HUDEP-2 (cell line): ENCODE measurements around the gene RILPL2.
A peak's percentile ranks its signal among the peaks of the same experiment; 100 is the strongest.
"Not testable (repeated sequence)": the region's sequence is repeated elsewhere in the genome, so short reads cannot be mapped to it uniquely, and the experiment has no call there.

Source experiments
- DNase-seq, 76 experiments: peaks; one replicate each; lab custom pipeline; 2025; ENCODE audit not compliant: unreplicated experiment in 76 of 76; lab: John Stamatoyannopoulos, UW

RILPL2 gene

DNA sequence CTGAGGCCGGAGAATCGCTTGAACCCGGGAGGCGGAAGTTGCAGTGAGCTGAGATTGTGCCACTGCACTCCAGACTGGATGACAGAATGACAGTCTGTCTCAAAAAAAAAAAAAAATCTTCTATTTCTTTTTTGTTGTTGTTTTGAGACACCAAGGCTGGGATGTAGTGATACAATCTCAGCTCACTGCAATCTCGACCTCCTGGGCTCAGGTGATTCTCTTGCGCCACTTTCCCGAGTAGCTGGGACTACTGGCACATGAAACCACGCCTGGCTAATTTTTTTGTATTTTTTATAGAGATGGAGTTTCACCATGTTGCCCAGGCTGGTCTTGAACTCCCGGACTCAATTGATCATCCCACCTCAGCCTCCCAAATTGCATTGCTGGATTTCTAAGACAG lies 14.2 kb upstream of the RILPL2 start:
- no peak for DNase-seq

DNA sequence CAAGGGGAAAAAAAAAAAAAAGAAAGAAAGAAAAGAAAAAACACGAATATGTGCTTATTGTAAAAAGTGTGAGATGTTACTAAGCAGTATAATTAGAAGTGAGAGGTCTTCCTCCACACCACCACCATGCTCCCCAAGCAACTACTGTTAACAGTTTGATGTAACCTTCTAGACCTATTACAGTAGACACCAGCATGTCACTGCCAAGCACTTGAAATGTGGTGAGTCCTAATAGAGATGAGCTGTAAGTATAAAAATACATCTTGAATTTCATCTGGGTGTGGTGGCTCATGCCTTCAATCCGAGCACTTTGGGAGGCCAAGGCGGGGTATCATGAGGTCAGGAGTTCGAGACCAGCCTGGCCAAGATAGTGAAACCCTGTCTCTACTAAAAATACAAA lies 13.4 kb upstream of the RILPL2 start:
- DNase-seq, result no peak

DNA sequence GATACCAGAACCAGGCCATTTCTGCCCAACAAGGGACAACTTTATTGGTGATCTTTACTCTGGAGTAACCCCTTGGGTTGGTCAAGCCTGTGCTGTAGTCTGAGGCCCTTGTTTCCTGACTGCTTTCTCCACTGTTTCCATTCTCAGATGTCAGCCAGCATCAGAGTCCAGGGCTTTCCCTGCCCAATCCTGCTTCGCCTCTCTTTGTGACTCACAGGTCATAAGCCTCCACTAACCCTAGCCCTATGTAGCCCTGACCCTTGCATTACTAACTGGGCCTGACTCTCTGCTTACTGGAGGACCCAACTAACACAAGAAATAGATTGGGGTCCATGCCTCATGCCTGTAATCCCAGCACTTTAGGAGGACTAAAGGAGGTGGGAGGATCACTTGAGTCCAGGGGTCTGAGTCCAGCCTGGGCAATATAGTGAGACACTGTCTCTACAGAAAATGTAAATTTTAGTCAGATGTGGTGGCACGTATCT lies 12.8 kb upstream of the RILPL2 start:
- no peak for DNase-seq

DNA sequence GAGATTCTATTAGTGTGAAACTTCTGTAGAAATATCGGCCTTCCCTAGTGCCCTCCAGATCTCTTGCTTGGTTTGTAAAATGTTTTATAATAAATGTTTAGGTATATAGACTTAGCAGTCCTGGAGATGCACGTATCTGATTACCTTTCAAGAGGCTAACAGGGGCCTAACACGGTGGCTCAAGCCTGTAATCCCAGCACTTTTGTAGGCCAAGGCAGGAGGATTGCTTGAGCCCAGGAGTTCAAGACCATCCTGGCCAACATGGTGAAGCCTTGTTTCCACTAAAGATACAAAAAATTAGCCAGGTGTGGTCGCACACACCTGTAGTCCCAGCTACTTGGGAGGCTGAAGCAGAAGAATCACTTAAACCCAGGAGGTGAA lies 9.8 kb upstream of the RILPL2 start:
- no peak for DNase-seq

DNA sequence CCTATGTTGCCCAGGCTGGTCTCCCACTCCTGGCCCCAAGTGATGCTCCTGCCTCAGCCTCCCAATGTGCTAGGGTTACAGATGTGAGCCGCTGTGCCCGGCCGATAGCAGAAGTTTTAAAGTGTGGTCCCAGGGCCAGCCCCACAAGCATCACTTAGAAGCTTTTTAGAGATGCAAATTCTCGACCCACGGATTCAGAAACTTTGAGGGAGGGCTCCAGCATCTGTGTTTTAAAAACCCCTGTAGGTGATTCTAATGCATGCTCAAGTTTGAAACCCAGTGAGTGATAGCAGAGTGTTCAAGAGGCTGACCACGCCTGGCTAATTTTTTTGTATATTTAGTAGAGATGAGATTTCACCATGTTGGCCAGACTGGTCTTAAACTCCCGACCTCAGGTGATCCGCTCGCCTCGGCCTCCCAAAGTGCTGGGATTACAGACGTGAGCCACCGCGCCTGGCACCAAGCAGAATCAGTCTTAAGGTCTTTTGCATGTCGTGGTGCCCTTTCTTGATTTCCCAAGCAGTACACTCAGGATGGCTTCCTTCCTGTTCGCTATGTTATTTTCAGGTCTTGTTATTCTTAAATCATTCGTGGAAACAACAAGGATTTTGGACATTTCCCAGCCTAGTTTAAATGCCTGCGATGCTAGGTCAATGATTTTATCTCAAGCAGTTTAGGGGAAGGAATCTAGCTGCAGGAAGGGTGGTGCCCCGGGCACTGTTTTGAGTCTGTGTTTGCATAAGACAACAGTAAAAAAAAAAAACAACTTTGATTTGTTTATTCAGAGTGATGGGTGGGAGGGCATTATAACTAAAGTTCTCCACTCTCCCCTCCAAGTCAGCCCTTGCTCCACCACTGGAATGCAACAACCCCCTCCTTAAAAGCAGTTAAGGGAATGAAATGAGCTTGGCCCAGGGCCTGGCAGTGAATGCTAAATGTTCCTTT lies 9.2 kb upstream of the RILPL2 start:
- DNase-seq, result no peak

DNA sequence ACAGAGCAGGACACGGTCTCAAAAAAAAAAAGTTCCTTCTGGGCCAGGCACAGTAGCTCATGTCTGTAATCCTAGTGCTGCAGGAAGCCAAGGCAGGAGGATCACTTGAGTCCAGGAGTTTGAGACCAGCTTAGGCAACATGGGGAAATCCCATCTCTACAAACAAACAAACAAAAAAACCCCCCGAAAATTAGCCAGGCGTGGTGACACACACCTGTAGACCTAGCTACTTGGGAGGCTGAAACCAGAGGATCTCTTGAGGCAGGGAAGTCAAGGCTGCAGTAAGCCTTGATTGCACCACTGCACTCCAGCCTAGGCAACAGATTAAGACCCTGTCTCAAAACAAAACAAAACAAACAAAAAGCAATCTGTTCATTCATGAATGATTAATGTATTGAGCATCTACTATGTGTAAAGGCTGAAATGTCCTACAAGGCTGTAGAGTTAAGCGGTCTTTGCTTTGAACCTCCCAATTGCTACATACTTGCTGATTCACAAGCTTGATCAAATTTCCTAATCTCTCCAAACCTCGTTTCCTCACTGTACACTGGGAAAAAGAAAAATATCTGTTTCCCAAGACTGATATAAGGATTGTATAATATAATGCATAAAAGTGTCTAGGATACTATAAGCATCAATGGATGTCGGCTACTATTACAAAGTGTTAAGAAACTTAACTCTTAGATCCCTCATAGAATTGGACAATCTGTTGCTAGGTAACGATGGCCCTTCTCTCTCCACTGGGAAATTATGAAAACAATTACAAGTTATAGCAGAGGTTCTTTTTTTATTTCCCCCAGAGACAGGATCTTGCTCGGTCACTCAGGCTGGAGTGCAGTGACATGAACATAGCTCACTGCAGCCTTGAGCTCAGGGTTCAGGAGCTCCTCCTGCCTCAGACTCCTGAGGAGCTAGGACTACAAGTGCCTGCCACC lies 7.9 kb upstream of the RILPL2 start:
- no peak for DNase-seq

DNA sequence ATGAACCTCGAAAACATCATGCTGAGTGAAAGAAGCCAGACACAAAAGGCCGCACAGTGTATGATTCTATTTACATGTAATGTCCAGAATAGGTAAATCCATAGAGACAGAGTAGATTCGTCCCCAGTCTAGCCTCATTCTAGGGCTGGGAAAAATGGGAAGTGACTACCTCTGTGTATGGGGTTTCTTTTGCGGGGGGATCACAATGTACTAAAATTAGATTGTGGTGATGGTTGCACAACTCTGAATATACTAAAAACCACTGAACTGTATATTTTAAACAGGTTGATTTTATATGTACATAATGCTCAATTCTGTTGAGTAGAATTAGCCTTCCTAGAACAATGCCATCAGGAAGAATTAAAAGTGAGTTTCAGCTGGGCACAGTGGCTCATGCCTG lies 6.3 kb upstream of the RILPL2 start:
- DNase-seq, result no peak

DNA sequence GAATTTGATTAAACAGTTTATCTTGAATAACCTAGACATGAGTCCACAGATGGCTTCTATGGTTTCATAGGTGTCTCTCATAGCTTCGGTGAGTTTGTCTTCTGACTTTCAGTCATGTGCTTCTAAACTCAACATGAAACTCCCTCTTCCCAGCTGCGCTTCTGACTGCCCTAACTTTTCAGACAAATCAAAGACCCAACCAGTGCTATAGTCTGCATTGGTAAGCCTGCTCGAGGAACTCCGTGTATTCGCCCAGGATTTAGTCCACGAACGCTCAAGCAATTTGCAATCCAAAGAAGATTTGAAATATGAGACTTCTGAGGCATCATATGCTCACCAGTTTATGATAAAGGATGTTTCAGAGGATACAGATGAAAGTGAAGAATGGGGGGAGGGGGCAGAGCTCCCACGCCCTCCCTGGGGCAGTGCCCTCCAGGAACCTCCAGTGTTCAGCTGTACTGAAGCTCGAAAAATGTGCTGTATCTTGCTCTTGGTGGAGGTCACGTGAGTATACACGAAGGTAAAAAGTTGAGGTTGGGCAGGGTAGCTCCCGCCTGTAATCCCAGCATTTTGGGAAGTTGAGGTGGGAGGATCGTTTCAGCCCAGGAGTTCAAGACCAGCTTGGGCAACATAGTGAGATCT lies 5.2 kb upstream of the RILPL2 start:
- DNase-seq, result no peak

DNA sequence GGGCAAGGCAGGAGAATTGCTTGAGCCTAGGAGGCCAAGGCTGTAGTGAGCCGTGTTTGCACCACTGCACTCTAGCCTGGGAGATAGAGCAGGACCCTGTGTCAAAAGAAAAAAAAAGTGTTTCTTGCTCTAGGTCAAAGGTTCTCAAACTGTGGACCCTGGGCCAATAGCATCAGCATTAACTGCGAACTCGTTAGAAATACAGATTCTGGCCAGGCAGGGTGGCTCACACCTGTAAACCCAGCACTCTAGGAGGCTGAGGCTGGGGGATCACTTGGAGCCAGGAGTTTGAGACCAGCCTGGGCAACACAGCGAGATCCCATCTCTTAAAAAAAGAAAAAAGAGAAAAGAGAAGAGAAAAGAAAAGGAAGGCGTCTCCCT lies 858 bp downstream of the RILPL2 start:
- no peak for DNase-seq

DNA sequence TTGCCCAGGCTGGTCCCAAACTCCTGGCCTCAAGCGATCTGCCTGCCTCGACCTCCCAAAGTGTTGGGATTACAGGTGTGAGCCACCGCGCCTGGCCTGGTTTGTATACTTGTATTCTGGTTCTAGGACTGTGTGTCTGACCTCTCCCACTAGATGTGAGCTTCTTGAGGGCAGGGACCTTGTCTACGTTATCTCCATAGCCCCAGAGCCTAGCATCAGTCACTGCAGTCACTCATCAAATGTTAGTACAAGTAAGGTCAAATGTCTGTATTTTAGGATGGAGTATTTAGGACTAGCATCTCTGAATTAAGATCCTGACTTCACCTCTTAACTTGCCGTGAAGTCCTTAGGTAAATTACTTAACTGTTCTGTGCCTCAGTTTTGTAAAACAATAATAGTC lies 2.9 kb downstream of the RILPL2 start:
- no peak for DNase-seq

DNA sequence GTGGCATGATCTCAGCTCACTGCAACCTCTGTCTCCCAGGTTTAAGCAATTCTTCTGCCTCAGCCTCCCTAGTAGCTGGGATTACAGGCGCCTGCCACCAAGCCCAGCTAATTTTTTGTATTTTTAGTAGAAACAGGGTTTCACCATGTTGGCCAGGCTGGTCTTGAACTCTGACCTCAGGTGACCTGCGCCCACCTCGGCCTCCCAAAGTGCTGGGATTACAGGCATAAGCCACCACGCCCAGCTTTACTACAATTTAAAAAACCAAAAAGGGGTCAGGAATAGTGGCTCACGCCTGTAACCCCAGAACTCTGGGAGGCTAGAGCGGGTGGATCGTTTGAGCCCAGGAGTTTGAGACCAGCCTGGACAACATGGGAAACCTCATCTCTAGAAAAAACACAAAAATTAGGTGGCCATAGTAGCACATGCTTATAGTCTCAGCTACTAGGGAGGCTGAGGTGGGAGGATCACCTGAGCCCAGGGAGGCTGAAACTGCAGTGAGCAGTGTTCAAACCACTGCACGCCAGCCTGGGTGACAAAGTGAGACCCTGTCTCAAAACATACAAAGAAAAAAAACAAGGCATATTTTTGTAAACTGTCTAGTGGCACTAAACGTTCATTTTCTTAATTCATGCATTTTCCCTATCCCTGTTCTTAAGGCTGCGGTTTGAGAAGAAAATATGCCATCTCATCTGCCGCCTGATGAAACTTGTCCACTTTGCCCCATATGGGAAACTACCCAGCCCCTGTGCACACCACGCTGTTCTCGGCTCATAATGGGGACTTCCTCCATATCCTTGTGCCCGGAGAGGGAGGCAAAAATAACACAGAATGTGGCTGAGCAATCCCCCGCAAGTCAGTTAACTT lies 4.3 kb downstream of the RILPL2 start:
- DNase-seq, result peak in 8 of 76 experiments; percentile 2 to 17 (median 8)

DNA sequence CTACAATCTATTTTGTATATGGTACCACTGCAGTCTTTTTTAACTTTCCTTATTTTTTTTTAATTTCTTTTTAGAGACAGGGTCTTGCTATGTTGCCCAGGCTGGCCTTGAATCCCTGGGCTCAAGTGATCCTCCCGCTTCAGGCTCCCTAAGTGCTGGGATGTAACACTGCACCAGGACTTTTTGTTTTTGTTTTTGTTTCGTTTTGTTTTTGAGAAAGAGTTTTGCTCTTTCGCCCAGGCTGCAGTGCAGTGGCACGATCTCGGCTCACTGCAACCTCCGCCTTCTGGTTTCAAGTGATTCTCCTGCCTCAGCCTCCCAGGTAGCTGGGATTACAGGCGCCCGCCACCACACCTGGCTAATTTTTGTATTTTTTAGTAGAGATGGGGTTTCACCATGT lies 7.4 kb downstream of the RILPL2 start:
- DNase-seq, result not testable (repeated sequence)

DNA sequence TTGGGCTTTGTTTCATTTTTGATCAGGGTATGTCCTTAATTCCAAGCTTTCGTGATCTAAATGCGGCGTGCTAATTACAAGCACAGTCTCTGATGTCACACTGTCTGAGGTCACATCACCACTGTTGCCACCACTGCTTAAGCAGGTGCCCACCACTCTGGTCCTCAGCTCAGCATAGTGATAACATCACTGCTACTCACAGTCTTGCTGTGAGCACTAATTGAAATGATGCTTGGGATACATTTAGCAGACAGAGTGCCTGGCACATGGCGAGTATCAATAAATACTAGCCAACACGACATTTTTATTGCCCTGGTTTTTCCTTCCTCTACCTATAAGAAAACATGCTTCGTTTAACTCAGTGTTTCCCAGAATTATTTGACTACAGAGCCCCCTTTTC lies 7.9 kb downstream of the RILPL2 start:
- DNase-seq, result no peak

DNA sequence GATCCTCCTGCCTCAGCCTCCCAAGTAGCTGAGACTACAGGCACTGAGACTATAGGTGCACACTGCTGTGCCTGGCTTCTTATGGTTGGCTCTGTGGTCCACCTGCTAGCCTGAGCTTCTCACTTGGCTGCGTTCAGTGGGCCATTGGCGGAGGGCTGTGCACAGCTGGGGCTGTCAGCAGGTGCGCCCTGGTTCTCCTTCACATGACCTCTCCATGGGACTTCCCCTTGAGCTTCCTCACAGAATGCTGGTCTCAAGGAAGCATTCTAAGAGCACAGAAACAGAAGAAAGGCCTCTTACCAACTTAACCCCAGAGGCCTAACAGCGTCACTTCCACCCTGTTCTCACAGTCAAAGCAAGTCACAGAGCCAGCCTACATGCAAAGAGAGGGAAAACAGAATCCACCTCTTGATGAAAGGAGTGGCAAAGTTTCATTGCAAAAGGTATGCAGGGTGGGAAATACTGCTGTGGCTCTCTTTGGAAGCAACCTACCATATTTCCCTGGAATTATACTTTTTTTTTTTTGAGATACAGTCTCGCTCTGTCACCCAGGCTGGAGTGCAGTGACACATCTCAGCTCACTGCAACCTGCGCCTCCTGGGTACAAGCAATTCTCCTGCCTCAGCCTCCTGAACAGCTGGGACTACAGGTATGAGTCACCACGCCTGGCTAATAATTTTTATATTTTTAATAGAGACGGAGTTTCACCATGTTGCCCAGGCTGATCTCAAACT lies 9.3 kb downstream of the RILPL2 start:
- no peak for DNase-seq

DNA sequence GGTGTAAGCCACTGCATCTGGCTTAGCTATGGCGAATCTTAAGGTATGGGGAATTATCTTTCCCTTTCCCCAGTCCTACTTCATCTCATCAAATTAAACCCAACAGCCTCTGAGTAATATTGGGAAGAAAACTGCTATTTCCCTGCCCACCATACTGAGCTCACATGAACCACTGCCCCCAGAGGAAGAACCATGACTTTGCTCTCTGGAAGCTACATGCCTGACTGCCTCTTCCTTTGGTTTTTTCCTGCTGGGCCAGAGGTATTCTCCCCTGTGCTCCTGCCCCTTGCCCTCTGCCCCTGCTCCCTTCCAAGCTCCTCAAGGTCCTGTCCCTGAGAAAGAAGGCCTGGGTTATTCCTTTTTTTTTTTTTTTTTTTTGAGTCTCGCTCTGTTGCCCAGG lies 15.2 kb downstream of the RILPL2 start:
- DNase-seq, result no peak

DNA sequence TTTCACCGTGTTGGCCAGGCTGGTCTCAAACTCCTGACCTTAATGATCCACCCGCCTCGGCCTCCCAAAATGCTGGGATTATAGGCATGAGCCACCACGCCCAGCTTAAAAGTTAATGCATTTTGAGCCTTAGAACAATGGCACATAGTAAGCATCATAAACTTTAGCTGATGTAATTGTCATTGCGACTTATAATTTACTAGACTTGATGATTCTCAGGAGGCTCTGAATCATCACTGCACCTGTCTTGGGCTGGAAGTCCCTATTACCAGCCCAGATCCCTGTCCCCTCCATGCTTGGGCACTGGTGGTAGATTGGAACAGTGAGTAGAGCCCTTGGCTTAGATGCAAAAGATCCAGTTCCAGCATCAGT lies 26.5 kb downstream of the RILPL2 start:
- no peak for DNase-seq

DNA sequence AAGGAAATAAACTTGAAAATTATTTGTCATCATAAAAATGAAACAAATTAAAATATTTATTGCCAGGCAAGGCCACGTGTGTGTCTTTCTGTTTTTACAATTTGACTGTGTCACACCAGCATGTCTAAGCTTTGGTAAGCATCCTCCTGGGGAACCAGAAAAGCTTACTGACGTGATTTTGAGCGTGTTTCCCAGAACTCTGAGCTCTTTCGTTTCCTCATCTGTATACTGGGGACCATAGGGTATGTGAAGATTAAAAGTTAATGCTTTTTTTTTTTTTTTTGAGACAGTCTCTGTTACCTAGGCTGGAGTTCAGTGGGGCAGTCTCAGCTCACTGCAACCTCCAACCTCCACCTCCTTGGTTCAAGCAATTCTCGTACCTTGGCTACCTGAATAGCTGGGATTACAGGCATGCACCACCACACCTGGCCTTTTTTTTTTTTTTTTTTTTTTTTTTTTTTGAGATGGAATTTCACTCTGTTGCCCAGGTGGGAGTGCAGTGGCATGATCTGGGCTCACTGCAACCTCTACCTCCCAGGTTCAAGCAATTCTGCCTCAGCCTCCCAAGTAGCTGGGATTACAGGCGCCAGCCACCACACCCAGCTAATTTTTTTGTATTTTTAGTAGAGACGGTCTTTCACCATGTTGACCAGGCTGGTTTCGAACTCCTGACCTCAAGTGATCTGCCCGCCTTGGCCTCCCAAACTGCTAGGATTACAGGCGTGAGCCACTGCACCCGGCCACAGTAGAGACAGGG lies 27.0 kb downstream of the RILPL2 start:
- not testable (repeated sequence) for DNase-seq

DNA sequence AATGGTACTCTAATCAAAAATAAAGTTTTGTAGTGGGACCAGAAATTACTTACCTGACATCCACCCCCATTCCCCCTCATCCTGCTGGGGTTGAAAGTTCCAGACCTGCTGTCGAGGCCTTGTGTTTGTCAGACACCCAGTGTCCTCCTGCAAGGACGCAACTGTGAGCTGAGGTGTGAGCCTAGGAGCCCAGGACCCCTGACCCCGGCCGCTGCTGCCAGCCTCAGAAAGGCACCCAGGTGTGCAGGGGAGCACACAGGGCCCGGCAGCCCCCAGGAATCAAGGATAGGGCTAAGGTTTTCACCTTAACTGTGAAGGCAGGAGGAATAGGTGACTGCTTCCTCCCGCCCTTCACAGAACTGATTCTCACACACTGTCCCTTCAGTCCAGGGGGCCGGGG lies 27.9 kb downstream of the RILPL2 start:
- not testable (repeated sequence) for DNase-seq

DNA sequence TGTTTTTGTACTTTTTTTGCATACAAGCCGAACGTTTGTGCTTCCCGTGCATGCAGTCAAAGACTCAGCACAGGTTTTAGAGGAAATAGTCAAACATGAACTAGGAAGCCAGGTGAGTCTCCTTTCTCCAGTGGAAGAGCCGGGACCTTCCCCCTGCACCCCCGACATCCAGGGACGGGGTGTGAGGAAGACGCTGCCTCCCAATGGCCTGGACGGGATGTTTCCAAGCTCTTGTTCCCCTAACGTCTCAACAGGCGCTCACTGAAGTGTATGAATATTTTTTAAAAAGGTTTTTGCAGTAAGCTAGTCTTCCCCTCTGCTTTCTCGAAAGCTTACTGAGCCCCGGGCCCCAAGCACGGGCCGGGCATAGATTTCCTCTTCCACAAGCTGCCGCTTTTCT lies 28.6 kb downstream of the RILPL2 start:
- not testable (repeated sequence) for DNase-seq
